SK-N-SH (cell line): Measurements from ENCODE around the gene CCL27.

Experiments used
- ELF1 ChIP-seq: IDR thresholded peaks from 2 replicates; pipeline ENCODE4 v1.4.0; 2012
- EP300 ChIP-seq, 2 experiments: IDR thresholded peaks; 2 replicates each; pipeline versions ENCODE4 v1.4.0 to v1.6.1; 2012; ENCODE audit warnings: borderline replicate concordance in 1 of 2, low read depth in 1 of 2, low read length in 1 of 2
- GABPA ChIP-seq: IDR thresholded peaks from 2 replicates; pipeline ENCODE4 v1.4.0; 2012; ENCODE audit warnings: low read depth, mild to moderate bottlenecking
- MAX ChIP-seq: IDR thresholded peaks from 2 replicates; pipeline ENCODE4 v1.4.0; 2012; ENCODE audit warnings: low read depth
- MXI1 ChIP-seq: IDR thresholded peaks from 2 replicates; pipeline ENCODE4 v1.6.1; 2012; ENCODE audit warnings: mild to moderate bottlenecking, low read depth, low read length, improper control_type of control experiment
- NFIC ChIP-seq: IDR thresholded peaks from 2 replicates; pipeline ENCODE4 v1.4.0; 2012; ENCODE audit warnings: borderline replicate concordance
- POLR2AphosphoS5 ChIP-seq: IDR thresholded peaks from 2 replicates; pipeline ENCODE4 v1.6.1; 2012; ENCODE audit warnings: low read depth, low read length
- RAD21 ChIP-seq: IDR thresholded peaks from 2 replicates; pipeline ENCODE4 v1.6.1; 2012; ENCODE audit warnings: mild to moderate bottlenecking, low read length
- SIN3A ChIP-seq: IDR thresholded peaks from 2 replicates; pipeline ENCODE4 v1.6.1; 2012; ENCODE audit warnings: low read depth, mild to moderate bottlenecking, low read length, moderate library complexity, borderline replicate concordance
- TCF12 ChIP-seq: IDR thresholded peaks from 2 replicates; pipeline ENCODE4 v1.4.0; 2012
- USF2 ChIP-seq: fragments of 150-350 bp; IDR thresholded peaks from 2 replicates; pipeline ENCODE4 v1.6.1; 2017; ENCODE audit warnings: antibody characterized with exemption, low read length, low read depth, borderline replicate concordance
- YY1 ChIP-seq: IDR thresholded peaks from 2 replicates; pipeline ENCODE4 v1.4.0; 2012; ENCODE audit warnings: low read depth, mild to moderate bottlenecking
- TF ChIP-seq, protein P1 (sequence below): fragments of 200-600 bp; sonication (generic); IDR thresholded peaks from 2 replicates; pipeline ENCODE4 v1.6.1; 2017; ENCODE audit warnings: antibody characterized with exemption, mild to moderate bottlenecking, moderate library complexity
- TF ChIP-seq, protein P2 (sequence below): IDR thresholded peaks from 2 replicates; pipeline ENCODE4 v1.4.0; 2012; ENCODE audit warnings: low read depth, borderline replicate concordance

- TF ChIP-seq MAX (no peak), POLR2AphosphoS5 (no peak), YY1 (no peak), ELF1 (no peak), RAD21 (no peak), MXI1 (no peak), EP300 (IDR thresholded peaks at IDR 0.05; ENCODE audit: borderline replicate concordance in 1 of 2, low read depth in 1 of 2, low read length in 1 of 2) (no peak), GABPA (no peak), NFIC (no peak), SIN3A (no peak), USF2 (no peak), TCF12 (no peak)
- TF ChIP-seq, protein P1, sequence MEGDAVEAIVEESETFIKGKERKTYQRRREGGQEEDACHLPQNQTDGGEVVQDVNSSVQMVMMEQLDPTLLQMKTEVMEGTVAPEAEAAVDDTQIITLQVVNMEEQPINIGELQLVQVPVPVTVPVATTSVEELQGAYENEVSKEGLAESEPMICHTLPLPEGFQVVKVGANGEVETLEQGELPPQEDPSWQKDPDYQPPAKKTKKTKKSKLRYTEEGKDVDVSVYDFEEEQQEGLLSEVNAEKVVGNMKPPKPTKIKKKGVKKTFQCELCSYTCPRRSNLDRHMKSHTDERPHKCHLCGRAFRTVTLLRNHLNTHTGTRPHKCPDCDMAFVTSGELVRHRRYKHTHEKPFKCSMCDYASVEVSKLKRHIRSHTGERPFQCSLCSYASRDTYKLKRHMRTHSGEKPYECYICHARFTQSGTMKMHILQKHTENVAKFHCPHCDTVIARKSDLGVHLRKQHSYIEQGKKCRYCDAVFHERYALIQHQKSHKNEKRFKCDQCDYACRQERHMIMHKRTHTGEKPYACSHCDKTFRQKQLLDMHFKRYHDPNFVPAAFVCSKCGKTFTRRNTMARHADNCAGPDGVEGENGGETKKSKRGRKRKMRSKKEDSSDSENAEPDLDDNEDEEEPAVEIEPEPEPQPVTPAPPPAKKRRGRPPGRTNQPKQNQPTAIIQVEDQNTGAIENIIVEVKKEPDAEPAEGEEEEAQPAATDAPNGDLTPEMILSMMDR = no peak
- TF ChIP-seq, protein P2, sequence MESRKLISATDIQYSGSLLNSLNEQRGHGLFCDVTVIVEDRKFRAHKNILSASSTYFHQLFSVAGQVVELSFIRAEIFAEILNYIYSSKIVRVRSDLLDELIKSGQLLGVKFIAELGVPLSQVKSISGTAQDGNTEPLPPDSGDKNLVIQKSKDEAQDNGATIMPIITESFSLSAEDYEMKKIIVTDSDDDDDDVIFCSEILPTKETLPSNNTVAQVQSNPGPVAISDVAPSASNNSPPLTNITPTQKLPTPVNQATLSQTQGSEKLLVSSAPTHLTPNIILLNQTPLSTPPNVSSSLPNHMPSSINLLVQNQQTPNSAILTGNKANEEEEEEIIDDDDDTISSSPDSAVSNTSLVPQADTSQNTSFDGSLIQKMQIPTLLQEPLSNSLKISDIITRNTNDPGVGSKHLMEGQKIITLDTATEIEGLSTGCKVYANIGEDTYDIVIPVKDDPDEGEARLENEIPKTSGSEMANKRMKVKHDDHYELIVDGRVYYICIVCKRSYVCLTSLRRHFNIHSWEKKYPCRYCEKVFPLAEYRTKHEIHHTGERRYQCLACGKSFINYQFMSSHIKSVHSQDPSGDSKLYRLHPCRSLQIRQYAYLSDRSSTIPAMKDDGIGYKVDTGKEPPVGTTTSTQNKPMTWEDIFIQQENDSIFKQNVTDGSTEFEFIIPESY = no peak
Measured at GRCh38 chr9:34642679-34643078, 19.8 kb downstream of the CCL27 start.
